ENCODE measurements around the gene CAPN15.

GRCh38 chr16:554640-555365 is 27.3 kb downstream of the CAPN15 start:
- no peak for TF ChIP-seq CTCF (conservative IDR thresholded peaks at IDR 0.05; ENCODE audit: low read length)
- TF ChIP-seq EZH2phosphoT487 (IDR thresholded peaks at IDR 0.05; ENCODE audit: borderline replicate concordance, low read depth, low read length): no peak
